ENCODE data around the gene NPEPL1.

NPEPL1 gene

GRCh38 chr20:58658760-58659159 is 33.8 kb upstream of the NPEPL1 start:
- no peak for DNase-seq

GRCh38 chr20:58659841-58660240 is 32.8 kb upstream of the NPEPL1 start:
- DNase-seq: peak in 1 of 5 donors; percentile 57

GRCh38 chr20:58660855-58661597 is 31.6 kb upstream of the NPEPL1 start:
- DNase-seq: peak in 3 of 5 donors; percentile 46 to 50 (median 49)

GRCh38 chr20:58661598-58662473 is 30.8 kb upstream of the NPEPL1 start:
- DNase-seq: no peak

- DNase-seq: no peak
Observed at GRCh38 chr20:58664331-58664730, 28.3 kb upstream of the NPEPL1 start.

GRCh38 chr20:58664883-58665282 is 27.7 kb upstream of the NPEPL1 start:
- DNase-seq: no peak

- no peak for DNase-seq
Observed at GRCh38 chr20:58665606-58666005, 27.0 kb upstream of the NPEPL1 start.

- DNase-seq: no peak
Observed at GRCh38 chr20:58666702-58667101, 25.9 kb upstream of the NPEPL1 start.

GRCh38 chr20:58667975-58668374 is 24.6 kb upstream of the NPEPL1 start:
- DNase-seq: no peak

- DNase-seq: no peak
Observed at GRCh38 chr20:58668901-58669286, 23.7 kb upstream of the NPEPL1 start.

- no peak for DNase-seq
Observed at GRCh38 chr20:58669287-58670006, 23.2 kb upstream of the NPEPL1 start.

GRCh38 chr20:58670102-58670501 is 22.5 kb upstream of the NPEPL1 start:
- DNase-seq: no peak

GRCh38 chr20:58670659-58671058 is 21.9 kb upstream of the NPEPL1 start:
- DNase-seq: no peak

GRCh38 chr20:58673119-58673518 is 19.5 kb upstream of the NPEPL1 start:
- no peak for DNase-seq

- DNase-seq: no peak
Observed at GRCh38 chr20:58675146-58675584, 17.4 kb upstream of the NPEPL1 start.

GRCh38 chr20:58675641-58676040 is 17.0 kb upstream of the NPEPL1 start:
- no peak for DNase-seq

- DNase-seq: no peak
Observed at GRCh38 chr20:58676161-58676560, 16.4 kb upstream of the NPEPL1 start.

GRCh38 chr20:58677079-58677604 is 15.5 kb upstream of the NPEPL1 start:
- no peak for DNase-seq

GRCh38 chr20:58677808-58678207 is 14.8 kb upstream of the NPEPL1 start:
- DNase-seq: no peak

- no peak for DNase-seq
Observed at GRCh38 chr20:58678806-58679205, 13.8 kb upstream of the NPEPL1 start.

GRCh38 chr20:58682656-58683531 is 9.7 kb upstream of the NPEPL1 start:
- DNase-seq: no peak

- DNase-seq: no peak
Observed at GRCh38 chr20:58684291-58684690, 8.3 kb upstream of the NPEPL1 start.

Measured in T-helper 1 cell (primary cell).